ENCODE measurements around the gene MPG. TPM values are rescaled to one million over a fixed set of nuclear protein-coding genes. Genes with fewer than 3 reads are reported as not detected.

The MPG gene
- total RNA-seq, 1 experiment from 2014 or later: 41.1 TPM

GRCh38 chr16:104928-105327 is 26.9 kb downstream of the MPG start:
- no peaks in the 10 kb centered on the region for H3K4me1 ChIP-seq
- H3K9me3 Mint-ChIP-seq (ENCODE audit: unreplicated experiment): no peaks in the 10 kb centered on the region
- CTCF ChIA-PET: interaction anchor here (1.6 kb wide), 1 partner anchor 39 kb away, joined by 4 read pairs; no protein-coding TSS in a partner anchor
- no peak overlapping the region for H3K4me3 ChIP-seq (ENCODE audit: low read depth, low read length)
- no peaks in the 10 kb centered on the region for H3K27me3 ChIP-seq (replicated peaks; ENCODE audit: control insufficient read depth, insufficient read depth, low read length)
- no peak overlapping the region for H3K4me3 Mint-ChIP-seq (ENCODE audit: unreplicated experiment)
- H3K27ac Mint-ChIP-seq (ENCODE audit: unreplicated experiment): no peak overlapping the region
- H3K27me3 Mint-ChIP-seq (ENCODE audit: insufficient read depth, unreplicated experiment): no peaks in the 10 kb centered on the region
- intact Hi-C loops (cut with micrococcal nuclease; ENCODE audit: unreplicated experiment): no loop called here
- no peak for DNase-seq
- no TSS peak for BruUV-seq (replicated peaks)
- H3K36me3 Mint-ChIP-seq (ENCODE audit: insufficient read depth, unreplicated experiment): peaks cover 32% of the 10 kb centered on the region
- H3K36me3 ChIP-seq (ENCODE audit: control insufficient read depth, insufficient read depth, low read length): no peaks in the 10 kb centered on the region; the same call in none of the 2 replicates
- TF ChIP-seq, protein P1, sequence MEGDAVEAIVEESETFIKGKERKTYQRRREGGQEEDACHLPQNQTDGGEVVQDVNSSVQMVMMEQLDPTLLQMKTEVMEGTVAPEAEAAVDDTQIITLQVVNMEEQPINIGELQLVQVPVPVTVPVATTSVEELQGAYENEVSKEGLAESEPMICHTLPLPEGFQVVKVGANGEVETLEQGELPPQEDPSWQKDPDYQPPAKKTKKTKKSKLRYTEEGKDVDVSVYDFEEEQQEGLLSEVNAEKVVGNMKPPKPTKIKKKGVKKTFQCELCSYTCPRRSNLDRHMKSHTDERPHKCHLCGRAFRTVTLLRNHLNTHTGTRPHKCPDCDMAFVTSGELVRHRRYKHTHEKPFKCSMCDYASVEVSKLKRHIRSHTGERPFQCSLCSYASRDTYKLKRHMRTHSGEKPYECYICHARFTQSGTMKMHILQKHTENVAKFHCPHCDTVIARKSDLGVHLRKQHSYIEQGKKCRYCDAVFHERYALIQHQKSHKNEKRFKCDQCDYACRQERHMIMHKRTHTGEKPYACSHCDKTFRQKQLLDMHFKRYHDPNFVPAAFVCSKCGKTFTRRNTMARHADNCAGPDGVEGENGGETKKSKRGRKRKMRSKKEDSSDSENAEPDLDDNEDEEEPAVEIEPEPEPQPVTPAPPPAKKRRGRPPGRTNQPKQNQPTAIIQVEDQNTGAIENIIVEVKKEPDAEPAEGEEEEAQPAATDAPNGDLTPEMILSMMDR (IDR thresholded peaks at IDR 0.05; ENCODE audit: insufficient read depth in 1 of 2, low read depth in 1 of 2, low read length in 1 of 2, severe bottlenecking in 1 of 2, unreplicated experiment in 1 of 2): no peak
- no peaks in the 10 kb centered on the region for H3K9me3 ChIP-seq
- POLR2A ChIA-PET: no interaction called here
- no peaks in the 10 kb centered on the region for H3K4me1 Mint-ChIP-seq (ENCODE audit: low read depth, unreplicated experiment)

- no peaks in the 10 kb centered on the region; the same call in none of the 2 replicates for H3K36me3 ChIP-seq (ENCODE audit: control insufficient read depth, insufficient read depth, low read length)
- POLR2A ChIA-PET: no interaction called here
These were observed 27.5 kb downstream of the MPG start for GRCh38 chr16:105521-105920.

GRCh38 chr16:106623-107324 is 28.7 kb downstream of the MPG start:
- Mint-ChIP-seq H3K4me3 (ENCODE audit: unreplicated experiment) (no peak overlapping the region), H3K36me3 (ENCODE audit: insufficient read depth, unreplicated experiment) (peaks cover 38% of the 10 kb centered on the region), H3K9me3 (ENCODE audit: unreplicated experiment) (no peaks in the 10 kb centered on the region), H3K27ac (ENCODE audit: unreplicated experiment) (no peak overlapping the region), H3K4me1 (ENCODE audit: low read depth, unreplicated experiment) (no peaks in the 10 kb centered on the region), H3K27me3 (ENCODE audit: insufficient read depth, unreplicated experiment) (no peaks in the 10 kb centered on the region)
- CTCF ChIA-PET: interaction anchor here (0.7 to 1.2 kb wide), 18 partner anchors 10 to 264 kb away, joined by 3 to 9 read pairs (median 4); partner anchors contain the start of genes AXIN1, HBQ1, MPG and POLR3K
- H3K9me3 ChIP-seq: no peaks in the 10 kb centered on the region
- intact Hi-C loops (cut with micrococcal nuclease; ENCODE audit: unreplicated experiment): loop anchor here (1.0 to 2.0 kb wide), 2 partner anchors 74 to 256 kb away; partner anchors contain the start of gene HBQ1
- no peaks in the 10 kb centered on the region; the same call in none of the 2 replicates for H3K36me3 ChIP-seq (ENCODE audit: control insufficient read depth, insufficient read depth, low read length)
- H3K4me3 ChIP-seq (ENCODE audit: low read depth, low read length): no peak overlapping the region
- H3K4me1 ChIP-seq: no peaks in the 10 kb centered on the region
- TF ChIP-seq, protein P1 (IDR thresholded peaks at IDR 0.05; ENCODE audit: insufficient read depth in 1 of 2, low read depth in 1 of 2, low read length in 1 of 2, severe bottlenecking in 1 of 2, unreplicated experiment in 1 of 2): peak; percentile 67 to 76
- H3K27me3 ChIP-seq (replicated peaks; ENCODE audit: control insufficient read depth, insufficient read depth, low read length): no peaks in the 10 kb centered on the region
- BruUV-seq (replicated peaks): no TSS peak
- DNase-seq: peak; percentile 54 to 70
- POLR2A ChIA-PET: interaction anchor here (0.6 to 0.7 kb wide), 2 partner anchors 44 to 1138 kb away, joined by 4 to 12 read pairs; no protein-coding TSS in a partner anchor

More at GRCh38 chr16:105521-105920, 27.5 kb downstream of the MPG start:
- Mint-ChIP-seq H3K27ac (ENCODE audit: unreplicated experiment) (no peak overlapping the region), H3K9me3 (ENCODE audit: unreplicated experiment) (no peaks in the 10 kb centered on the region), H3K36me3 (ENCODE audit: insufficient read depth, unreplicated experiment) (peaks cover 32% of the 10 kb centered on the region), H3K27me3 (ENCODE audit: insufficient read depth, unreplicated experiment) (no peaks in the 10 kb centered on the region), H3K4me3 (ENCODE audit: unreplicated experiment) (no peak overlapping the region), H3K4me1 (ENCODE audit: low read depth, unreplicated experiment) (no peaks in the 10 kb centered on the region)
- H3K4me3 ChIP-seq (ENCODE audit: low read depth, low read length): no peak overlapping the region
- DNase-seq: no peak
- TF ChIP-seq, protein P1 (IDR thresholded peaks at IDR 0.05; ENCODE audit: insufficient read depth in 1 of 2, low read depth in 1 of 2, low read length in 1 of 2, severe bottlenecking in 1 of 2, unreplicated experiment in 1 of 2): no peak
- H3K4me1 ChIP-seq: no peaks in the 10 kb centered on the region
- no peaks in the 10 kb centered on the region for H3K27me3 ChIP-seq (replicated peaks; ENCODE audit: control insufficient read depth, insufficient read depth, low read length)
- no peaks in the 10 kb centered on the region for H3K9me3 ChIP-seq
- intact Hi-C loops (cut with micrococcal nuclease; ENCODE audit: unreplicated experiment): no loop called here
- BruUV-seq (replicated peaks): no TSS peak
- CTCF ChIA-PET: interaction anchor here (0.7 to 1.6 kb wide), 2 partner anchors 39 to 87 kb away, joined by 3 to 4 read pairs; no protein-coding TSS in a partner anchor
